Lower leg skin (tissue), 3 donors: Measurements from ENCODE around the gene PGF.

ENCODE experiments used
- POLR2A ChIP-seq, 2 donors: fragments of 450-650 bp; IDR thresholded peaks; one replicate each; pipeline ENCODE4 v1.6.1; 2016 to 2017; ENCODE audit warnings: antibody characterized with exemption in 2 of 2, mild to moderate bottlenecking in 1 of 2, moderate library complexity in 1 of 2
- TF ChIP-seq, protein P1 (sequence below), 3 donors: fragments of 450-650 bp; IDR thresholded peaks; one replicate each; pipeline ENCODE4 v1.5.1; 2016; ENCODE audit warnings: antibody characterized with exemption in 3 of 3, mild to moderate bottlenecking in 3 of 3, moderate library complexity in 2 of 3

DNA sequence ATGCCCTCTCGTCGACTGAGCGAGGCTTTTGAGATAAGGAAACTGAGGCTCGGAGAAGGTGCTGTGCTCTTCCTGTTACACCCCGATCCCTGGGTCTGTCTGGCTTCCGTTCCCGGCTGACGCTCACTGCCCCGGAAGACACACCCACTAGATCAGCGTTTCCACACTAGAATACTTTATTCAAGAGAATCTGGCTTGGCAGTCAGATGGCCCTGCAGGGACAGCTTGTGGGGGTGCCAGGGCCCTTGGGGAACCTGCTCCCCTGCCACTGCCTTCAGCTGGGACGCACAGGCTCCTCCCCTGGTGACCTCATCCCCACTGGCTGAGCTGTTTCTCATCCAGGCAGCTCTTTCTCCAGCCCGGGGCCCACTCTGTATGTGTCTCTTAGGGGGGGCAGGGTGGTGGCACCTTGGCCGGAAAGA, 13.7 kb downstream of the PGF start:
- TF ChIP-seq, protein P1, sequence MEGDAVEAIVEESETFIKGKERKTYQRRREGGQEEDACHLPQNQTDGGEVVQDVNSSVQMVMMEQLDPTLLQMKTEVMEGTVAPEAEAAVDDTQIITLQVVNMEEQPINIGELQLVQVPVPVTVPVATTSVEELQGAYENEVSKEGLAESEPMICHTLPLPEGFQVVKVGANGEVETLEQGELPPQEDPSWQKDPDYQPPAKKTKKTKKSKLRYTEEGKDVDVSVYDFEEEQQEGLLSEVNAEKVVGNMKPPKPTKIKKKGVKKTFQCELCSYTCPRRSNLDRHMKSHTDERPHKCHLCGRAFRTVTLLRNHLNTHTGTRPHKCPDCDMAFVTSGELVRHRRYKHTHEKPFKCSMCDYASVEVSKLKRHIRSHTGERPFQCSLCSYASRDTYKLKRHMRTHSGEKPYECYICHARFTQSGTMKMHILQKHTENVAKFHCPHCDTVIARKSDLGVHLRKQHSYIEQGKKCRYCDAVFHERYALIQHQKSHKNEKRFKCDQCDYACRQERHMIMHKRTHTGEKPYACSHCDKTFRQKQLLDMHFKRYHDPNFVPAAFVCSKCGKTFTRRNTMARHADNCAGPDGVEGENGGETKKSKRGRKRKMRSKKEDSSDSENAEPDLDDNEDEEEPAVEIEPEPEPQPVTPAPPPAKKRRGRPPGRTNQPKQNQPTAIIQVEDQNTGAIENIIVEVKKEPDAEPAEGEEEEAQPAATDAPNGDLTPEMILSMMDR (IDR thresholded peaks at IDR 0.05), result no peak
- no peak for TF ChIP-seq POLR2A (IDR thresholded peaks at IDR 0.05)
